Measurements from ENCODE around the gene NODAL. TPM values are rescaled to one million over a fixed set of nuclear protein-coding genes. Genes with fewer than 3 reads are reported as not detected.
A peak's percentile ranks its signal among the peaks of the same experiment; 100 is the strongest.

Gene NODAL
- total RNA-seq, 2 experiments from 2014 or later: not detected

- DNase-seq (no peak), ATAC-seq (ENCODE audit: poor library complexity) (no peak)
- Histone ChIP-seq H3K27ac (ENCODE audit: low read depth in 1 of 2, low read length in 2 of 2) (peak overlapping the region in 1 of 2 donors; percentile 45), H3K4me1 (ENCODE audit: insufficient read depth, low read length) (peaks cover 32% of the 10 kb centered on the region), H3K27me3 (ENCODE audit: control insufficient read depth in 1 of 2, insufficient read depth in 2 of 2, low read length in 2 of 2) (no peaks in the 10 kb centered on the region), H3K4me3 (ENCODE audit: low read length) (peak overlapping the region; percentile 47), H3K36me3 (ENCODE audit: insufficient read depth, low read length) (peaks cover 24% of the 10 kb centered on the region), H3K9me3 (ENCODE audit: control insufficient read depth in 1 of 2, insufficient read depth in 1 of 2, low read length in 2 of 2) (no peaks in the 10 kb centered on the region)
- H3K36me3 Mint-ChIP-seq (ENCODE audit: low read depth): peaks cover 19% of the 10 kb centered on the region
- TF ChIP-seq CTCF (IDR thresholded peaks at IDR 0.05): no peak
- H3K27me3 Mint-ChIP-seq: no peaks in the 10 kb centered on the region
- peak overlapping the region; percentile 76 for H3K4me3 Mint-ChIP-seq
- H3K9me3 Mint-ChIP-seq: no peaks in the 10 kb centered on the region
- POLR2A ChIA-PET: interaction anchor here (1.3 to 1.8 kb wide), 5 partner anchors 9 to 262 kb away, joined by 3 to 13 read pairs (median 3); partner anchors contain the start of genes EIF4EBP2 and SAR1A
- CTCF ChIA-PET: no interaction called here
- intact Hi-C loops (cut with DNase I, micrococcal nuclease): no loop called here
- peaks cover 42% of the 10 kb centered on the region for H3K4me1 Mint-ChIP-seq (ENCODE audit: low read depth)
- H3K27ac Mint-ChIP-seq: peak overlapping the region; percentile 57
Measured at GRCh38 chr10:70432101-70432500, 9.4 kb downstream of the NODAL start.

DNA sequence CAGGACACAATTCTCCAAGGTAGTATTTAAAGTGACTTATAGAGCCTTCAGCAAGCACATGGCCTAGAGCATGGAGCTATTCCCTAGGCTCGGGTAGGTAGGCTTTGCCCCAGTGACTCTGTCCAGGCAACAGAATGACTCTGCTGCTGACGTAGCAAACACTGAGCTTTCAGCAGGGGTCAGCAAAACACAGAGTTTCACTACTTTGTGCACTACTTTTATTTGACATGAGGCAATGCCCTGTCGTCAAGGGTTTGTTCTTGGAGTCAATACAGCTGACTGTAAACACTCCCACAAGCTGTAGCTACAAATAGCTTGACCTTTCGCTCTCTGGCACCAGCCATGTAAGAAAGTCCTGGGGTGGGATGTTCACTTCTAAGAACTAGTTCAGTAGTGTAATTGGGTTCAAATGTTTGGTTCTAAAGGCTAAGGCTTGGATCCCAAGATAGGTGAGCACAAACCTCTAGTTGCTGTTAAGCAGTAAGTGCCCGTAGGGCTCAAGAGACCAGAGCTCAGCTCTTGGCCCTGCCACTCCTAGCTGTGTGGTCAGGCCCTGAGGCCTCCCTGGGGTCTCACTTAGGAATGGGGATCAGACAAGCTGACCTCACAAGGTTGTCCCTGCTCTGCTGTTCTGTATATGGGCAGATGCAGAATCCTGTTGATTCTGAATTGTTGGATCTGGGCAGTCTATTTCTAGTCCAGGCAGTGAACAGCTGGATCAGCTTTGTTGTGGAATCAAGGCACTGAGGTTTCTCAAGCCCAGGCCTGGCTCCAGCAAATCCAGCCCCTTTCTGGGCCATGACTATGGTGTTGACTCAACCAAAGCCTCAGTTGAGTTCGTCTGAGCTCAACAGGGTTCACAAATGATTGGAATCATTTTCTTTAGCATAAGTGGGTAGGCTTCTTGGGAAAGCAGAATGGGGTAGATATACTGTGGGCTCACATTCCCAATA, 10.7 kb downstream of the NODAL start:
- H3K27me3 ChIP-seq (ENCODE audit: control insufficient read depth in 1 of 2, insufficient read depth in 2 of 2, low read length in 2 of 2): no peaks in the 10 kb centered on the region
- H3K4me3 ChIP-seq (ENCODE audit: low read length): no peak overlapping the region
- peaks cover 33% of the 10 kb centered on the region for H3K36me3 Mint-ChIP-seq (ENCODE audit: low read depth)
- ATAC-seq (ENCODE audit: poor library complexity) (no peak), DNase-seq (no peak)
- no peak overlapping the region for H3K4me3 Mint-ChIP-seq
- H3K27ac Mint-ChIP-seq: peak overlapping the region; percentile 57
- no peaks in the 10 kb centered on the region for H3K9me3 Mint-ChIP-seq
- CTCF ChIA-PET: no interaction called here
- TF ChIP-seq CTCF (IDR thresholded peaks at IDR 0.05): no peak
- H3K36me3 ChIP-seq (ENCODE audit: insufficient read depth, low read length): peaks cover 32% of the 10 kb centered on the region
- POLR2A ChIA-PET: interaction anchor here (1.2 to 1.8 kb wide), 3 partner anchors 11 to 27 kb away, joined by 3 to 13 read pairs (median 4); partner anchors contain the start of gene EIF4EBP2
- intact Hi-C loops (cut with DNase I, micrococcal nuclease): no loop called here
- no peaks in the 10 kb centered on the region for H3K9me3 ChIP-seq (ENCODE audit: control insufficient read depth in 1 of 2, insufficient read depth in 1 of 2, low read length in 2 of 2)
- H3K4me1 Mint-ChIP-seq (ENCODE audit: low read depth): peaks cover 42% of the 10 kb centered on the region
- no peak overlapping the region for H3K27ac ChIP-seq (ENCODE audit: low read depth in 1 of 2, low read length in 2 of 2)
- H3K4me1 ChIP-seq (ENCODE audit: insufficient read depth, low read length): peaks cover 32% of the 10 kb centered on the region
- no peaks in the 10 kb centered on the region for H3K27me3 Mint-ChIP-seq

DNA sequence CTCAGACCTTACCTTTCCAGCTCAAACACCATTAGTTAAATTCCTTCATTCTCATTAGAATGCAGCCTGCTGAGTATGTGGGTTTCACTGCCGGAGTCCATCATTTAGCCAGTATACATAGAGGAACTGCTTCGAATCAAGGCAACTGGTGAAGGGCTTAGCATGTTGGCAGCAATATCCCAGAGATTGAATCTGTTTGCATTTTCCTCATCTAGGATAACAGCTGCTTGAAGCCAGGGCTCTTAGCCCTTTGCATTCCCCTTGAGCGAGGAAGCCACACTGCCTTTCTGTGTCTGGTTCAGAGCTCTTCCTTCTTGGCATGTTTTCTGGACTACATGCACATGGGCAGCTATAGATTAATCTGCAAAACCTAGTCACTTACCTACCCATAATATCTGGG, 14.7 kb downstream of the NODAL start:
- Histone ChIP-seq H3K4me3 (ENCODE audit: low read length) (no peak overlapping the region), H3K4me1 (ENCODE audit: insufficient read depth, low read length) (peaks cover 10% of the 10 kb centered on the region), H3K27ac (ENCODE audit: low read depth in 1 of 2, low read length in 2 of 2) (peak overlapping the region in 1 of 2 donors; percentile 3), H3K27me3 (ENCODE audit: control insufficient read depth in 1 of 2, insufficient read depth in 2 of 2, low read length in 2 of 2) (no peaks in the 10 kb centered on the region), H3K9me3 (ENCODE audit: control insufficient read depth in 1 of 2, insufficient read depth in 1 of 2, low read length in 2 of 2) (no peaks in the 10 kb centered on the region), H3K36me3 (ENCODE audit: insufficient read depth, low read length) (peaks cover 71% of the 10 kb centered on the region)
- no peak overlapping the region for H3K27ac Mint-ChIP-seq
- peaks cover 13% of the 10 kb centered on the region for H3K4me1 Mint-ChIP-seq (ENCODE audit: low read depth)
- H3K9me3 Mint-ChIP-seq: no peaks in the 10 kb centered on the region
- DNase-seq (no peak), ATAC-seq (ENCODE audit: poor library complexity) (no peak)
- H3K27me3 Mint-ChIP-seq: no peaks in the 10 kb centered on the region
- ChIA-PET CTCF (interaction anchor here (0.6 kb wide), 1 partner anchor 116 kb away, joined by 3 read pairs; no protein-coding TSS in a partner anchor), POLR2A (interaction anchor here (4.1 kb wide), 1 partner anchor 22 kb away, joined by 14 read pairs; the partner anchor contains the start of gene EIF4EBP2)
- H3K36me3 Mint-ChIP-seq (ENCODE audit: low read depth): peaks cover 71% of the 10 kb centered on the region
- TF ChIP-seq CTCF (IDR thresholded peaks at IDR 0.05): no peak
- intact Hi-C loops (cut with DNase I, micrococcal nuclease): no loop called here
- no peak overlapping the region for H3K4me3 Mint-ChIP-seq
